C4-2B (cell line): ENCODE data around the gene SSH2.
"Not testable (repeated sequence)": the region's sequence is repeated elsewhere in the genome, so short reads cannot be mapped to it uniquely, and the experiment has no call there.

ENCODE experiments used
- H3K27ac ChIP-seq: fragments of 450-650 bp; 2 replicates; pipeline ENCODE4 v1.5.1; 2017
- CTCF ChIP-seq: fragments of 450-650 bp; conservative IDR thresholded peaks from 2 replicates; pipeline ENCODE4 v1.5.1; 2017; ENCODE audit warnings: mild to moderate bottlenecking
- ZFX ChIP-seq: fragments of 450-650 bp; IDR thresholded peaks from 2 replicates; pipeline ENCODE4 v1.6.1; 2017

SSH2 gene

DNA sequence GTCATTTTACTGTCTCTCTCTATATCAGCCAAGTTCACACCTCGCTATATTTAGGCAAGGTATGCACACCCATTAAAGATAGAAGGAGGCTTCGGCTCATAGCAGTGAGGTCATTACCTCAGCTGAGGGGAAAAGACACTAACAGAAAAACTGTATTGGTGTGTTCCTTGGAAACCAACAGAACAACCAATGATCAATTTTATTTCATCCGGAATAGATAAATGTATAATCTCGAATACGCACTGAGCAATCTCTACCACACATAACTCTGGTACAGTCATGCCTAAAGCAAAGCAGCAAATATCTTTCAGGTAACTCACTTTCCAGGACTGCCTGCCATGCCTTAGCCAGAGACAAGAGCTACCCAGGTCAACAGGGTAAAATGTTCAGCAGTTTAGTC lies 197.4 kb downstream of the SSH2 start:
- TF ChIP-seq ZFX (no peak), CTCF (no peak)
- no peak overlapping the region for H3K27ac ChIP-seq

DNA sequence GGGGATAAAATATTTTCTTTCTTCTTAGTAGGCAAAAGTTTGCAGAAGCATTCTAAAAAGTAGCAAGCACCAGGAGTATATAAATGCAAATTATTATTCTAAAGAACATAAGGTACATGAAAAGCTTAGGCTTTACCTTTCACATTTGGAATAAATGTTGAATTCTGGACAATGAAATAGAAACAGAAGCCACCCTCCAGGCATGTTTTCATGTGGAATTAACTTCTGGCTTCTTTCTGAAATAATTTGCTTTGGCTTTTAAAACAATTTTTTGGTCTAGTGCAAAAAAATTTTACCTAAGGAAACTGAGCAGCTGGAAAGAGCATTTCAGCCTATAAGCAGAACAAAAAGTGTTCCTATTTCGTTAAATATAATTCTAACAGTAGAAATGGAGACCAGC lies 197.8 kb downstream of the SSH2 start:
- H3K27ac ChIP-seq: no peak overlapping the region
- TF ChIP-seq CTCF (no peak), ZFX (no peak)

DNA sequence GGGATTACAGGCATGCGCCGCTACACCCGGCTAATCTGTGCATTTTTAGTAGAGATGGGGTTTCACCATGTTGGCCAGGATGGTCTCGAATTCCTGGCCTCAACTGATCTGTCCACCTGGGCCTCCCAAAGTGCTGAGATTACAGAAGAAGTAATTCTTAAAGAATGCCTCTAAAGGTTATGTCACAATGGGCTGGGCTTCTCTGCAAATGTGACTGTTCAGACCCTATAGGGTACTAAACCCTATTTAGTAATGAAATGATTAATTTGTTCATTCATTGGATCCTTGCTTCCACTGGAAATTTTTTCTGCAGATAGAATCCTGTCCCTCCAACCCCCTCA lies 198.5 kb downstream of the SSH2 start:
- H3K27ac ChIP-seq: no peak overlapping the region
- no peak for TF ChIP-seq CTCF
- no peak for TF ChIP-seq ZFX

DNA sequence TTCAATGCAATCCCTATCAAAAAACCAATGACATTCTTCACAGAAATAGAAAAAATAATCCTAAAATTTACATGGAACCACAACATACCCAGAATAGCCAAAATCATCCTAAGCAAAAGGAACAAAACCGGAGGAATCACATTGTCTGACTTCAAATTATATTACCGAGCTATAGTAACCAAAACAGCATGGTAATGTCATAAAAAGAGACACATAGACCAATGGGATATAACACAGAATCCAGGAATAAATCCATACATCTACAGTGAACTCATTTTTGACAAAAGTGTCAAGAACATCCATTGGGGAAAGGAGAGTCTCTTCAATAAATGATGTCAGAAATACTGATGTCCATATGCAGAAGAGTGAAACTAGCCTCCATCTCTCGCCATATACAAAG lies 201.5 kb downstream of the SSH2 start:
- no peak overlapping the region for H3K27ac ChIP-seq
- TF ChIP-seq CTCF: no peak
- no peak for TF ChIP-seq ZFX

DNA sequence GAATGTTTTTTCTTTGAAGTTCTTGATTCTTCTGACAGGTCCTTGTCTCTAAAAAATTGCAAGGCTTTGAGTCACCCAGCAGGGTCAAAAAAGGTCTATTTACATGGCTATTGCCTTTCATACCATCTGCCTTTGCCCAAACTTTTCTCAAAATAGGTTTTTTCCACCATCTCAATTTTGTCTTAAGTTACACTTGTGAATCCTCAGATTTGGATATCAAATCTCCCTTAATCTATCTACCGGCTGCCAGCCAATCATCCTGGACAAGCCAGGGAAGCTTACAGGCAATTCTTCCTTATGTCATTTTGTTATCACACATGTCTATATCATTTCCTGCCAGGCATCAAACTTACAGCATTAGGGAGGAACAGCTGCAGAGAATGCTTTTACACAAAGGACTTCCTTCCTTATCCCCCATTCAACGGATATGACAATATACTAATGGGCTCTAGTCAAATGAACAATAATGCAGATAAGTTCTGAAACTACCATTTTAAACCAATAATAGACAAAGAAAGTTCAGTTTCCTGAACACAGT lies 203.2 kb downstream of the SSH2 start:
- no peak overlapping the region for H3K27ac ChIP-seq
- TF ChIP-seq CTCF (no peak), ZFX (no peak)

DNA sequence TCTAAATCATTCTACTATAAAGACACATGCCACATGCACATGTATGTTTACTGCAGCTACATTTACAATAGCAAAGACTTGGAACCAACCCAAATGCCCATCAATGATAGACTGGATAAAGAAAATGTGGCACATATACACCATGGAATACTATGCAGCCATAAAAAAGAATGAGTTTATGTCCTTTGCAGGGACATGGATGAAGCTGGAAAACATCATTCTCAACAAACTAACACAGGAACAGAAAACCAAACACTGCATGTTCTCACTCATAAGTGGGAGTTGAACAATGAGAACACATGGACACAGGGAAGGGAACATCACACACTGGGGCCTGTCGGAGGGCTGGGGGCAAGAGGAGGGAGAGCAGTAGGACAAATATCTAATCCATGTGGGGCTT lies 204.6 kb downstream of the SSH2 start:
- H3K27ac ChIP-seq: not testable (repeated sequence)

DNA sequence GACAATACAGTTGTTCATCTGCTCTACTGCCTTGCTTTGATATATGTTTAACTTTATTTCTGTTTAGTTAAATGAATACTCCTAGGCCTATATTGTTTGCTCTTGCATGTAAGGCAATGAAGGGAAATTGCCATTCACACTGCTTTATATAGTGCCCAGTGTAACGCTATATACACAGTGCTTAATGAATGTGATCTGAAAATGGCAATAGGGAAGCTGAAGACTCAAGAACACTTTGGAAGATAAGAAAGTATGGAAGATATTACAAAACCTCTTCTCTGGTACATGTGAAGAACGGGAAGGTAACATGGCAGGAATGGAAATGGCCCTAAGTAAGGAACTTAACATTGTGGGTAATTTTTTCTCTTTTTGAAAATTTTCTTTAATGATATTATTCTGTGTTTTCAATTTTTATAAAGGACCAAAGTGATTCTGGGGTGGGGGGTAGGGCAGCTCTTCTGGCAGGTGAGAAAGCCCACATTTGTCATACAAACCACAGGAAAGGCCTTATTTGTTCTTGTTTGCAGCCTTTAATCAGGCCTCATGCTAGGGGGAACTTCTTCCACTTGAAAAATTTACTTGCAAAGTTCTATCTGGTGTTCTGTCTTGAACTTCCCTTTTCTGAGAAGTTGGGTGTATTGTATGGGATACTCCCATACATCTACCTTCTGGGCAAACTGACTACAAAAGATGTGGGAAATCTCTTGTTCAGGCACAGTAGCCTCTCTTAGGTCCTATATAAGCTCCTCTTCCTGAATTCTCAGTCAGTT lies 206.6 kb downstream of the SSH2 start:
- no peak for TF ChIP-seq CTCF
- TF ChIP-seq ZFX: no peak
- no peak overlapping the region for H3K27ac ChIP-seq

GRCh38 chr17:29722411-29723198 lies 207.4 kb downstream of the SSH2 start:
- TF ChIP-seq CTCF (no peak), ZFX (no peak)
- no peak overlapping the region for H3K27ac ChIP-seq
